C4-2B (cell line): ENCODE data around the gene GPR152.

Experiments
- ZFX ChIP-seq: fragments of 450-650 bp; IDR thresholded peaks from 2 replicates; pipeline ENCODE4 v1.6.1; 2017
- TF ChIP-seq, protein P1 (sequence below): fragments of 450-650 bp; conservative IDR thresholded peaks from 2 replicates; pipeline ENCODE4 v1.5.1; 2017; ENCODE audit warnings: mild to moderate bottlenecking

DNA sequence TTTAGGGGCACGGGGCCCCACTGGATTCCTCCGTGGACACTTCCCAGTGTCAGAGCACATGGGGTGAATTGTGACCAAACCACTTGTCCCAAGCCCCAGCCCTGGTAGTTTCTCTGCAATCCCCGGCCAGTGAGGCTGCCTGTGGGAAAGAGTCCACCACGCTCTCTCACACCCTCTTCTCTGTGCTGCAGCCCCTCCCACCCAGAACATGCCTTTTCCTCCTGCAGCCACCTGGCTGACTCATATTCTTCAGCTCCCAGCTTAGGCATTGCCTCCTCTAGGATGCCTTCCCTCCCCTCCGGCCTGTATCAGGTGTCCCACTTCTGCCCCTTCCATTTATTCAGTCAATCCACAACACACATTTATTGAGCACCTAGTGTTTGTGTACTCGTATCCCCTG lies 29.6 kb downstream of the GPR152 start:
- TF ChIP-seq, protein P1, sequence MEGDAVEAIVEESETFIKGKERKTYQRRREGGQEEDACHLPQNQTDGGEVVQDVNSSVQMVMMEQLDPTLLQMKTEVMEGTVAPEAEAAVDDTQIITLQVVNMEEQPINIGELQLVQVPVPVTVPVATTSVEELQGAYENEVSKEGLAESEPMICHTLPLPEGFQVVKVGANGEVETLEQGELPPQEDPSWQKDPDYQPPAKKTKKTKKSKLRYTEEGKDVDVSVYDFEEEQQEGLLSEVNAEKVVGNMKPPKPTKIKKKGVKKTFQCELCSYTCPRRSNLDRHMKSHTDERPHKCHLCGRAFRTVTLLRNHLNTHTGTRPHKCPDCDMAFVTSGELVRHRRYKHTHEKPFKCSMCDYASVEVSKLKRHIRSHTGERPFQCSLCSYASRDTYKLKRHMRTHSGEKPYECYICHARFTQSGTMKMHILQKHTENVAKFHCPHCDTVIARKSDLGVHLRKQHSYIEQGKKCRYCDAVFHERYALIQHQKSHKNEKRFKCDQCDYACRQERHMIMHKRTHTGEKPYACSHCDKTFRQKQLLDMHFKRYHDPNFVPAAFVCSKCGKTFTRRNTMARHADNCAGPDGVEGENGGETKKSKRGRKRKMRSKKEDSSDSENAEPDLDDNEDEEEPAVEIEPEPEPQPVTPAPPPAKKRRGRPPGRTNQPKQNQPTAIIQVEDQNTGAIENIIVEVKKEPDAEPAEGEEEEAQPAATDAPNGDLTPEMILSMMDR, result no peak
- TF ChIP-seq ZFX, result no peak
